ENCODE data around the gene FRS3. TPM values are rescaled to one million over a fixed set of nuclear protein-coding genes. Genes with fewer than 3 reads are reported as not detected.
"Not testable (repeated sequence)": the region's sequence is repeated elsewhere in the genome, so short reads cannot be mapped to it uniquely, and the experiment has no call there.

FRS3 gene
- polyA plus RNA-seq, 12 donors = 5.7 to 11.9 (median 6.6) TPM; not detected in 1

- no peak for DNase-seq
These were observed 8.4 kb downstream of the FRS3 start for GRCh38 chr6:41771058-41771983.

- DNase-seq = no peak
These were observed 9.2 kb downstream of the FRS3 start for GRCh38 chr6:41770381-41771057.

- no peak for DNase-seq
These were observed 10.3 kb downstream of the FRS3 start for GRCh38 chr6:41769376-41769775.

DNA sequence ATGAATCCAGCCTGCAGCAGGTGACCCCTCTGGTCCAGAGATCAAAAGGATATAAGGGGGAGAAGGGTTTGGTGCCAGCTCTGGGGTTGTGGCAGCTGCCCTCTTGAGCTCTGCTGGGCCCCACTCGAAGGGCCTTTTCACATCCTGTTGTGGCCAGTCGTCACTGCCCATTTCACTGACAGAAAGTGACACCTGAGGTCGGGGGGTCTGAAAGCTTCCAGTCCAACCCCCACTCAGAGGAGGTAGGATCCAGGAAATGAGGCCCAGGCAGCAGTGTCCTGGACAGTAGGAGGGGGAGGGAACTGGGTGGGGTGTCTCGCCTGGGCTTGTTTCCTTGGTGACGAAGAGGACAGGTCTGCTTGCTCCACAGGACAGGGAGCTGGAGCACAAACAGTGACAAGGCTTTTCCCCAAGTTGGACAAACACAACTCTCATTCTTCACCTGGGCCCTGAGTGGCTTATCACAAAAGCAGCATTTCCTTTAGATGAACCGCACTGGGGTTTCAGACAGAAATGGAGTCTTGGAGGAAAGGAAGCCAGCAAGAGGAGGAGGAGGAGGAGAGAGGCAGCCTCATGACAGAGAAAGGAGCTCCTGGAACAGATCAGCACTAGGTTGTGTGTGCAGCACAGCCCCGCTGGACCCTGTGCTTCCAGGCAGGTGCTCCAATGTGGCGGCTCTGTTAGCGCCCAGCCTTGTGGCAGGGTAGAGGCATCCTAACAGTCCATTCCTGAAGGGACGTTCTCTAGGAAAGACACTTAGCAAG lies 11.0 kb downstream of the FRS3 start:
- no peak for DNase-seq

- peak; percentile 38 for DNase-seq
These were observed 12.4 kb downstream of the FRS3 start for GRCh38 chr6:41767112-41767833.

DNA sequence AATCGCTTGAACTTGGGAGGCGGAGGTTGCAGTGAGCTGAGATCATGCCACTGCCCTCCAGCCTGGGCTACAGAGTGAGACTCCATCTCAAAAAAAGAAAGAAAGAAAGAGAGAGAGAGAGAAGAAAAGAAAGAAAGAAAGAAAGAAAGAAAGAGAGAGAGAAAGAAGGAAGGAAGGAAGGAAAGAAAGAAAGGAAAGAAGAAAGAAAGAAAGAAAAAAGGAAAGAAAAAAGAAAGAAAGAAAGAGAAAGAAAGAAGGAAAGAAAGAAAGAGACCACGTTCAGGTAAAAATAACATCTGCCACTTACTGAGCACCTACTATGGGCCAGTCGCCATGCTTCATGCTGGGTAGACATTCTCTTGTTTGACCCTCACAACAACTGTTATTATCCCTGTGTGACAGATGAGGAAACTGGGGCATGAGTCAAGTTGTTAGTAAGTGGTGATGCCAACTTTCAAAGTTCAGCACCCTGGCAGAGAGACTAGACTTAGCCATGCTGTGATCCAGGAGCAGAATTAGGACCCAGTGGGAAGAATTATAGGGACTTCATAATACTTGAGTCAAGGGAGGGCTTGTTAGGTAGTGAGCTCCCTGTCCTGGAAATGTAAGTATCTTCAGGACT lies 13.5 kb downstream of the FRS3 start:
- not testable (repeated sequence) for DNase-seq

DNA sequence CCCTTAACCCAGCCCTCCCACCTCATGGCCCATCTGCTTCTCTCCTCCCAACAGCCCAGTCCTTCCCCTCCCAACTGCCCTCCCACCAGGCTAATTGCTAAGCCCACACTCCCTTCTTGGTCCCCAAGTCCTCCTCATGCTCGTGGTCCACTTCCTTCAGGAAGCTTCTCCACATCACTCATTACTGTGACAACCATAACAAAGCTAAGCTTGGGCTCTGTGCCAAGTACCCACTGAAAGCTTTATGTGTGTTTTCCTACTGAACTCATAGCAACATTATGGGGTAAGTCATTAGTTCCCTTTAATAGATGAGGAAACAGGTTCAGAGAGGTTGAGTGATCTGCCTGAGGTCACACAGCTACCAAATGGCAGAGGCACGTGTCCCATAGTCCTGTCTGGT lies 16.2 kb downstream of the FRS3 start:
- no peak for DNase-seq

DNA sequence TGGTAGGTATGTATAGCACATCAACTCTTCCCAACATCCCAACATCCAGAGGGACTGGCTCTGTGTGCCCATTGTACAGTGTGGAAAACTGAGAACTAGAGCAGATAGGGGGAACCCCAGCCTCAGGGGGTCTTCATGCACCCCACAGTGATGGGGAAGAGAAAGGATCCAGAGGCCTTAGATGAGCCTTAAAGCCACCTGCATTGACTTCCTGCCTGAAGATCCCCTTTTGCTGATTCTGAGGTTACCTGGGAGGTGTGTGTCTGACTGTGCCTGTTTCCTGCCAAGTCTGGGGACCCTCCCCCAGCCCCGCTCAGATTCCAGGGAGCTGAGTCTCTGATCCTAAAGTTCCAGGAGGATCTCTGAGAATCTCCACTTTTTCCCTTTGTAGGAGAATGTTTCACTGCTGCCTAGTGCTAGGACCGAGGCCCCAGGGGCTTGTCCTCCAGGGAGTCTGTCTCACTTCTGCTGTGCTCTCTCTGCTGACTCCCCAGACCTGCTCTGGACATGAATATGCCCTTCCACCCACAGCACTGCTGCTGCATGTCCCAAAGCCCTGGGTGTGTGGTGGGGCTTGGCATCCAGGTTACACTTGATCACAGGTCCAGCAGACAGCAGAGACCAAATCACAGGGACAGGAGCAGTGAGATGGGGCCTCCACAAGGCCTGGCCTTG lies 19.7 kb downstream of the FRS3 start:
- no peak for DNase-seq

- DNase-seq = no peak
These were observed 20.4 kb downstream of the FRS3 start for GRCh38 chr6:41759106-41759904.

DNA sequence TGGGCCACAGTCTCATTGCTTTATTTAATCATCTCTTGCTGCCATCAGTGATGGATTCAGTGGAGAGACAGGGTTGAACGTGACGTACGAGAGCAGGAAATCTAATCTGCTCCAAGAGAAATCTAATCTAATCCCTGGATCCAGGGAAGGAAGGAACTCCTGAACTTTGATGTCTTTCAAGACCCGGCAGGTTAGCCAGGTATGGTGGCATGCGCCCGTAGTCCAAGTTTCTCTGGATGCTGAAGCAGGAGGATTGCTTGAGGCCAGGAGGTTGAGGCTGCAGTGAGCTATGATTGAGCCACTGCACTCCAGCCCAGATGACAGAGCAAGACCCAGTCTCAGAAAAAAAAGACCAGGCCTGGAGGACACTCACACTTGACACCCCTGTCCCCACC lies 21.1 kb downstream of the FRS3 start:
- DNase-seq = no peak

- DNase-seq = no peak
These were observed 21.6 kb downstream of the FRS3 start for GRCh38 chr6:41757931-41758640.

DNA sequence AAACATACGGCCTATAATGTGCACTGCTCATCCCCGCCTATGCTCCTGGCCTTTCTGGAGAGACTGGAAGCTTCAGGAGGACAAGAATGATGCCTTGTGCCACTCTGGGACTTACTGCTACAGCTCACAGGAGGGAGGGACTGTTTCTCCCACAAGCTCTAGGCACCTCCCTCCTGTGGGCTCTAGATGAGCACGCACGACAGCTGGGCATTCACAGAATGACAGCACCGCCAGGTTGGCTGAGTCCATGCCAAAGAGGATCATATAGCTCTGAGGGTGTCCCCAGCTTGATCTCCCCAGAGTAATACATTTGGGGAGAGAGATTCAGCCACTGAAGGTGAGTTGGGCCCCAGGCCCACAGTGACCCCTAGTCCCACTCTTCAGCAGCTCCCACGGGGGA lies 22.4 kb downstream of the FRS3 start:
- DNase-seq = no peak

- no peak for DNase-seq
These were observed 23.3 kb downstream of the FRS3 start for GRCh38 chr6:41756354-41756753.

GRCh38 chr6:41755895-41756294 lies 23.8 kb downstream of the FRS3 start:
- DNase-seq = no peak

- no peak for DNase-seq
These were observed 29.3 kb downstream of the FRS3 start for GRCh38 chr6:41750374-41750773.

GRCh38 chr6:41748542-41748941 lies 31.2 kb downstream of the FRS3 start:
- no peak for DNase-seq

DNA sequence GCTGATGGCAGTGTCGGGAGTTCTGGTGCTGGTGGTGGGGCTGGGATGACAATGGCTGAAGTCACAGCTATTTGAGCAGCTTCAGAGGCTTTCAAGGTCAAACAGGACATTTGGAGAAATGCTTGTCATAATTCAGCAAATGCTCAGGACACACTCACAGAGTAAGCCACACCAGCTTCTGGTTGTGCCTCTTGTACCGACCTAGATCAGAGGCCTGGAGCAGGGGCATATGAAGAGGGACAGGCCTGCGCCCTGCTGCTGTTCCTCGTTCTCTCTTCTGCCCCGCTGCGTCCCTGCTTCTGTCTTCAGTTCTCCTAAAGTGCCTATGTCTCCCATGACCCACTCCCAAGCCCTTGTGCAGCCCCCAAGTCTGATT lies 31.6 kb downstream of the FRS3 start:
- DNase-seq = no peak

DNA sequence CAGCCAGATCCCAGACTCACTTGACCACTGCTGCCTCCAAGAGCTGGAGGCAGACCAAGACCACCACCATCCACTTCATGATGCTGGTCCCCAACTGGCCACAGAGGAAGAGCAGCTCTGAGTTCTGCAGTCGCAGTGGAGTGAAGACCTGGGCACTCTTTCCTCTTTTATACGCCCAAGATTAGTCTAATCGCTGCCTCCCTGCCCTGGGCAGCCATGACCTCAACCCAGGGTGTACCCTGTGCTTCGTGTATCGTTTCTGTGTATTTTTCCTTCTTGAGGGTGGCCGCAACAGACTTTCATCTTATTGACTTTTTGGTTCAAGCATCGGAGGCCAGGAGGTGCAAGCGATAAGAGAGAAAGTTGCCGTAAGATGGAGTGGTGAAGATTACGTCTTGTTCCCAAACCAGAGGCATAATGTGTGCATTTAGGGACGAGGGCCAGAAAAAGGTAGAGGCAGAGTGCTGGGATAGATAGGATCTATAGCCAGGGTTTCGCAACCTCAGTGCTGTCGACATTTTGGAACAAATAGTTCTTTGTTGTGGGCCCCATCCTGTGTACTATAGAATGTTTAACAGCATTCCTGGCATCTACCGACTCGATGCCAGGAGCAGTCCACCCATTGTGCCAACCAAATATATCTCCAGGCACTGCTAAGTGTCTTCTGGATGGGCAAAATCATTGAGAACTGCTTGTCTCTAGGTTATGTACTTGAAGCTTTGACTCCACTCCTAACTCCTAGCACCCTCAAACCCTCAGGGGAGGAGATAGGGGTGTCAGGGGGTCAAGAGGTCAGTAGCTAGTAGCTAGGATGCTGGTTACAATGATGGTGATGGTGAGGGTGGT lies 32.2 kb downstream of the FRS3 start, which contains the start of gene PGC:
Gene PGC (minus strand): TSS at position 142 of the 846 bp plus-strand sequence. CDS start 63 bp downstream, at position 79.
- no peak for DNase-seq

Data from muscle of arm (tissue), 12 donors.